SK-N-MC (cell line): ENCODE measurements around the gene LBX1.

Source experiments
- EZH2 ChIP-seq: fragments of 200-600 bp; sonication (generic); IDR thresholded peaks from one replicate; pipeline ENCODE4 v1.6.1; 2017; ENCODE audit warnings: antibody characterized with exemption
- FOXP2 ChIP-seq: optimal IDR thresholded peaks from 2 replicates; pipeline ENCODE3; 2011; ENCODE audit warnings: mild to moderate bottlenecking, moderate library complexity; ENCODE audit not compliant: insufficient read depth; ENCODE audit errors: extremely low read length, control extremely low read depth
- POLR2AphosphoS5 ChIP-seq: IDR thresholded peaks from 2 replicates; pipeline ENCODE4 v1.6.1; 2012; ENCODE audit warnings: mild to moderate bottlenecking, low read depth, low read length, borderline replicate concordance

DNA sequence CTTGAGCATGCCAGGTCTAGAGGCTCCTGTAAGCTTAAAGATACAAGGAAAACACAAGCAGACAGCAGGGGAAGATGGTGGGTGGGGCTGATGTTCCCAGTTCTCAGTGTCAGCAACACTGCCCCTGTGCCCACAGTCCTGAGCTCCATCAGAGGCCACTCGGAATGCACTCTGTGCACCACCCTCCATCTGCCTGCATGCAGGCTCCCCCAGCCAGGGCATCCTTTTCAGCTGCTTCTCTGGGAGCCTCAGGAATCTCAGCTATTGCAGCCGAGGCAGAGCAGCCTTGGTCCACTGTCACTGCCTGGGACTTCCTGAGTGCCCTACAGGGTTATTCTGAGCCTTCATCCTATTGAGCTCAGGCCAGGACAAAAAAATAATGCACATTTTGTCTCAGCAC lies 22.2 kb downstream of the LBX1 start:
- TF ChIP-seq POLR2AphosphoS5: no peak
- TF ChIP-seq FOXP2: no peak
- no peak for TF ChIP-seq EZH2
